GM12878 (cell line): ENCODE measurements around the gene ANKRD66.

ENCODE experiments used
- CBFB ChIP-seq: IDR thresholded peaks from 2 replicates; pipeline ENCODE4 v1.6.1; 2016; ENCODE audit warnings: antibody characterized with exemption, low read depth
- EP300 ChIP-seq, 2 experiments: fragments of 150-350 bp in 1 of 2; IDR thresholded peaks; 2 replicates each; pipeline ENCODE4 v1.6.1; 2011 to 2012; ENCODE audit warnings: low read depth in 2 of 2, low read length in 2 of 2, borderline replicate concordance in 1 of 2, improper control_type of control experiment in 1 of 2, inconsistent platforms in 1 of 2; ENCODE audit not compliant: control insufficient read depth in 1 of 2
- MXI1 ChIP-seq: fragments of 150-350 bp; IDR thresholded peaks from 2 replicates; pipeline ENCODE4 v1.6.1; 2011; ENCODE audit warnings: low read depth, mild to moderate bottlenecking, inconsistent platforms, low read length, improper control_type of control experiment
- TAF1 ChIP-seq: IDR thresholded peaks from 2 replicates; pipeline ENCODE4 v1.6.1; 2011; ENCODE audit warnings: mild to moderate bottlenecking, low read depth, low read length, borderline replicate concordance
- ZNF24 ChIP-seq: fragments of 450-650 bp; IDR thresholded peaks from 2 replicates; pipeline ENCODE4 v1.6.1; 2017; ENCODE audit warnings: antibody characterized with exemption, mild to moderate bottlenecking
- TF ChIP-seq, protein P1 (sequence below): IDR thresholded peaks from 2 replicates; pipeline ENCODE4 v1.6.1; 2012; ENCODE audit warnings: low read depth, low read length, improper control_type of control experiment
- TF ChIP-seq, protein P2 (sequence below): fragments of 450-650 bp; formaldehyde crosslinking; IDR thresholded peaks from 2 replicates; pipeline ENCODE4 v1.4.0; 2020; ENCODE audit warnings: mild to moderate bottlenecking, moderate library complexity

DNA sequence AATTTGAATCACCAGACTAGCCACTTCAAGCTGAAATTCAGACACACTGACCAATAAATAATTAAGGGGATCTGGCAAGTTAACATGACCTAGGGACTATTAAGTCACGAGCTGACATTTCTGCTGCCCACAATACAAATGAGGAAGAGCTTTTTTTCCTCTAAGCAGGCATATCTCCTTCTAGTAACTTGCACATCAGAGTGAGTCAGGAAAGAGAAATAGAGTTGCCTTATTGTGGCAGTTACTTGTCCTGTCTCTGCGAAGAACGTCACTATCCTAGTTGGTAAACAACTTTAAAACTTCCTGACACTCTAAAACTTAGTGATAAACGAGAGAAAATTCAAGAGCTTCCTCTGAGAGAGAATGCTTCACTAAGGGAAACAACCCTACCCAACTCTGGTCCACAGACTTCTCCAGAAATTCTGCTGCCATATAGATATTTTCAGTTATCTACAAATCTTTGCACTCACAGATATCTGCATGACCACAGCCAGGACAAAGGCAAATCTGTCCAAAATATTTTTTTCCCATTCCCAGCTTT, 15.7 kb upstream of the ANKRD66 start:
- TF ChIP-seq ZNF24 = no peak
- no peak for TF ChIP-seq MXI1
- TF ChIP-seq TAF1 = no peak
- no peak for TF ChIP-seq CBFB
- TF ChIP-seq, protein P1, sequence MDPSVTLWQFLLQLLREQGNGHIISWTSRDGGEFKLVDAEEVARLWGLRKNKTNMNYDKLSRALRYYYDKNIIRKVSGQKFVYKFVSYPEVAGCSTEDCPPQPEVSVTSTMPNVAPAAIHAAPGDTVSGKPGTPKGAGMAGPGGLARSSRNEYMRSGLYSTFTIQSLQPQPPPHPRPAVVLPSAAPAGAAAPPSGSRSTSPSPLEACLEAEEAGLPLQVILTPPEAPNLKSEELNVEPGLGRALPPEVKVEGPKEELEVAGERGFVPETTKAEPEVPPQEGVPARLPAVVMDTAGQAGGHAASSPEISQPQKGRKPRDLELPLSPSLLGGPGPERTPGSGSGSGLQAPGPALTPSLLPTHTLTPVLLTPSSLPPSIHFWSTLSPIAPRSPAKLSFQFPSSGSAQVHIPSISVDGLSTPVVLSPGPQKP = no peak
- TF ChIP-seq, protein P2, sequence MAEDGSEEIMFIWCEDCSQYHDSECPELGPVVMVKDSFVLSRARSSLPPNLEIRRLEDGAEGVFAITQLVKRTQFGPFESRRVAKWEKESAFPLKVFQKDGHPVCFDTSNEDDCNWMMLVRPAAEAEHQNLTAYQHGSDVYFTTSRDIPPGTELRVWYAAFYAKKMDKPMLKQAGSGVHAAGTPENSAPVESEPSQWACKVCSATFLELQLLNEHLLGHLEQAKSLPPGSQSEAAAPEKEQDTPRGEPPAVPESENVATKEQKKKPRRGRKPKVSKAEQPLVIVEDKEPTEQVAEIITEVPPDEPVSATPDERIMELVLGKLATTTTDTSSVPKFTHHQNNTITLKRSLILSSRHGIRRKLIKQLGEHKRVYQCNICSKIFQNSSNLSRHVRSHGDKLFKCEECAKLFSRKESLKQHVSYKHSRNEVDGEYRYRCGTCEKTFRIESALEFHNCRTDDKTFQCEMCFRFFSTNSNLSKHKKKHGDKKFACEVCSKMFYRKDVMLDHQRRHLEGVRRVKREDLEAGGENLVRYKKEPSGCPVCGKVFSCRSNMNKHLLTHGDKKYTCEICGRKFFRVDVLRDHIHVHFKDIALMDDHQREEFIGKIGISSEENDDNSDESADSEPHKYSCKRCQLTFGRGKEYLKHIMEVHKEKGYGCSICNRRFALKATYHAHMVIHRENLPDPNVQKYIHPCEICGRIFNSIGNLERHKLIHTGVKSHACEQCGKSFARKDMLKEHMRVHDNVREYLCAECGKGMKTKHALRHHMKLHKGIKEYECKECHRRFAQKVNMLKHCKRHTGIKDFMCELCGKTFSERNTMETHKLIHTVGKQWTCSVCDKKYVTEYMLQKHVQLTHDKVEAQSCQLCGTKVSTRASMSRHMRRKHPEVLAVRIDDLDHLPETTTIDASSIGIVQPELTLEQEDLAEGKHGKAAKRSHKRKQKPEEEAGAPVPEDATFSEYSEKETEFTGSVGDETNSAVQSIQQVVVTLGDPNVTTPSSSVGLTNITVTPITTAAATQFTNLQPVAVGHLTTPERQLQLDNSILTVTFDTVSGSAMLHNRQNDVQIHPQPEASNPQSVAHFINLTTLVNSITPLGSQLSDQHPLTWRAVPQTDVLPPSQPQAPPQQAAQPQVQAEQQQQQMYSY = no peak
- no peak for TF ChIP-seq EP300 (IDR thresholded peaks at IDR 0.05; ENCODE audit: borderline replicate concordance in 1 of 2, control insufficient read depth in 1 of 2, low read depth in 2 of 2, low read length in 2 of 2)
